Tibial artery (tissue), 4 donors: ENCODE results near the gene FNDC3A.

Experiments used
- DNase-seq, 2 donors: peaks; one replicate each; pipeline ENCODE4 v3.0.0-alpha.2; 2019
- H3K27ac ChIP-seq, 2 donors: fragments of 200-600 bp; sonication (generic) in 1 of 2; 1 replicate in 1 of 2; 2 replicates in 1 of 2; pipeline ENCODE4 v1.5.1; 2018 to 2019; ENCODE audit warnings: mild to moderate bottlenecking in 1 of 2
- H3K27me3 ChIP-seq, 2 donors: fragments of 200-600 bp; sonication (generic) in 1 of 2; one replicate each; pipeline versions ENCODE4 v1.5.1 to v1.6.0; 2016 to 2019
- H3K36me3 ChIP-seq, 3 donors: fragments of 200-600 bp; sonication (generic) in 2 of 3; one replicate each; pipeline ENCODE4 v1.5.1; 2016 to 2019; ENCODE audit warnings: mild to moderate bottlenecking in 2 of 3
- H3K4me1 ChIP-seq, 4 donors: fragments of 200-600 bp; sonication (generic) in 2 of 4; 1 replicate in 3 of 4; 2 replicates in 1 of 4; pipeline ENCODE4 v1.5.1; 2016 to 2019
- H3K4me3 ChIP-seq, 2 donors: fragments of 200-600 bp; sonication (generic) in 1 of 2; 1 replicate in 1 of 2; 2 replicates in 1 of 2; pipeline ENCODE4 v1.5.1; 2018 to 2019; ENCODE audit warnings: mild to moderate bottlenecking in 2 of 2
- H3K9me3 ChIP-seq, 3 donors: fragments of 200-600 bp; sonication (generic) in 1 of 3; one replicate each; pipeline ENCODE4 v1.5.1; 2016 to 2019
- CTCF ChIP-seq, 2 experiments: fragments of 200-600 bp in 1 of 2; fragments of 450-650 bp in 1 of 2; IDR thresholded peaks; one replicate each; pipeline ENCODE4 v1.5.1; 2017 to 2019; ENCODE audit warnings: antibody characterized with exemption in 2 of 2, mild to moderate bottlenecking in 1 of 2, moderate library complexity in 1 of 2
- intact Hi-C: fragments of 100-400 bp; cut with DNase I; formaldehyde crosslinking; loops from one replicate; pipeline ENCODE4 v1.15.0; 2023; ENCODE audit warnings: low total_unique reads

Gene FNDC3A

DNA sequence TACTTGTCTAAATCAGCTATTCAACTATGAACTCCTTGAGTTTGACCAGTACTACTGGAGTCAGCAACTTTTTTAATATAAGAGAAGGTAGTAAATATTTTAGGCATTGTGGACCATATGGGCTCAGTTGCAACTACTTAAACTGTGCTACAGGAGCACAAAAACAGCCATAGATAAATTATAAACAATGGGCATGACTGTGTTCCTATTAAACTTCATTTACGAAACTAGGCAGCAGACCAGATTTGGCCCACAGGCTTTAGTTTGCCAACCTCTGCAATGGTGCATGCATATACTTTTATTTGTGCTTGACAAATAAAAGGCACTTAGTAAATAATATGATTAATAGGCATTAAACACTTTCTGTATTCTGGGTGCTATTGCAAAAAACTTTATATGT, 7.6 kb downstream of the FNDC3A start:
- DNase-seq = no peak
- Histone ChIP-seq H3K9me3 (no peaks in the 10 kb centered on the region), H3K27ac (no peak overlapping the region), H3K4me1 (peaks cover 0 to 34% (median 12%) of the 10 kb centered on the region in 4 donors), H3K36me3 (no peaks in the 10 kb centered on the region), H3K27me3 (no peaks in the 10 kb centered on the region), H3K4me3 (no peak overlapping the region)
- intact Hi-C loops = no loop called here
- no peak for TF ChIP-seq CTCF (IDR thresholded peaks at IDR 0.05)

GRCh38 chr13:48985756-48986155, 10.0 kb downstream of the FNDC3A start:
- intact Hi-C loops = no loop called here
- Histone ChIP-seq H3K36me3 (no peaks in the 10 kb centered on the region), H3K27me3 (no peaks in the 10 kb centered on the region), H3K27ac (no peak overlapping the region), H3K4me3 (no peak overlapping the region), H3K4me1 (peaks cover 0 to 11% (median 0%) of the 10 kb centered on the region in 4 donors), H3K9me3 (no peaks in the 10 kb centered on the region)
- TF ChIP-seq CTCF (IDR thresholded peaks at IDR 0.05) = no peak
- DNase-seq = no peak

DNA sequence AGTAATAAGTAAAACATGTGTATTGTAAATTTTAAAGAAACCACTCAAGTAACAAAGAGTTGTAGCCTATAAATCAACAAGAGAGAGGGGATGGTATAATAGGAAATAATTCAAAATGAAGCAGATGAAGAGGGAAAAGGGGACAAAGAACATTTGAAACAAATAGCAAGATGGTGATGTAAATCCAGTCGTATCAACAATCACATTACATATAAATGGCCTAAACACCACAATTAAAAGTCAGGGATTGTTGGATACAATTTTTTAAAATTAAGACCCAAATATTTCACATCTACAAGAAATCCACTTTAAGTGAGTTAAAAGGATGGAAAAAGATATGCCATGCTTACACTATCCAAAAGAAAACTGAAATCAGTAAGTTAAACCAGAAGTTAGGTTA, 15.2 kb downstream of the FNDC3A start:
- Histone ChIP-seq H3K36me3 (no peaks in the 10 kb centered on the region), H3K4me1 (peaks cover 0 to 17% (median 0%) of the 10 kb centered on the region in 4 donors), H3K27ac (no peak overlapping the region), H3K9me3 (no peaks in the 10 kb centered on the region), H3K4me3 (no peak overlapping the region), H3K27me3 (no peaks in the 10 kb centered on the region)
- intact Hi-C loops = no loop called here
- no peak for TF ChIP-seq CTCF (IDR thresholded peaks at IDR 0.05)
- DNase-seq = no peak

DNA sequence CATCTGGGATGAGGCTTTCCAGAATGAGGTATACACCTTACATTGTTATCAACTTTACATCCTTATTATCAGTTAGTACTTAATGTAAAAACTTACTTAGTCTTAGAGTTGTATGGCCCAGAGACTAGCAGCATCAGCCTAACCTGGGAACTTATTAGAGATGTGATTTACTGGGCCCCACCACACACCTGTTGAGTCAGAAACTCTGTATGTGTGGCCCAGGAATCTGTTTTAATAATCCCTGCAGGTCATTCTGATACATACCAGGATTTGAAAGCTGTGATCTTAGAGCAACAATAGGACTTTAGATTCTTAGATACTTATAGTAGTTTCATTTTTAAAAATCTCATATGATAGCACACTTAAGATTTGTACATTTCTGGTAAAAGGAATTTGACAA, 17.4 kb downstream of the FNDC3A start:
- Histone ChIP-seq H3K36me3 (no peaks in the 10 kb centered on the region), H3K27me3 (no peaks in the 10 kb centered on the region), H3K9me3 (no peaks in the 10 kb centered on the region), H3K4me1 (peaks cover 0 to 27% (median 2%) of the 10 kb centered on the region in 4 donors), H3K27ac (no peak overlapping the region), H3K4me3 (no peak overlapping the region)
- intact Hi-C loops = no loop called here
- no peak for TF ChIP-seq CTCF (IDR thresholded peaks at IDR 0.05)
- no peak for DNase-seq

- no peak for TF ChIP-seq CTCF (IDR thresholded peaks at IDR 0.05)
- H3K36me3 ChIP-seq = no peaks in the 10 kb centered on the region
- no peak overlapping the region for H3K4me3 ChIP-seq
- peaks cover 0 to 5% (median 0%) of the 10 kb centered on the region in 3 donors for H3K9me3 ChIP-seq
- no peaks in the 10 kb centered on the region for H3K27me3 ChIP-seq
- no peak for DNase-seq
- H3K4me1 ChIP-seq = peaks cover 0 to 30% (median 2%) of the 10 kb centered on the region in 4 donors
- intact Hi-C loops = no loop called here
- H3K27ac ChIP-seq = no peak overlapping the region
Measured at GRCh38 chr13:48994706-48995105, 19.0 kb downstream of the FNDC3A start.
